ENCODE measurements around the gene TTYH2. TPM values are rescaled to one million over a fixed set of nuclear protein-coding genes. Genes with fewer than 3 reads are reported as not detected.

The TTYH2 gene
- total and polyA plus RNA-seq, 7 donors = 0.60 to 10.0 (median 4.9) TPM

DNA sequence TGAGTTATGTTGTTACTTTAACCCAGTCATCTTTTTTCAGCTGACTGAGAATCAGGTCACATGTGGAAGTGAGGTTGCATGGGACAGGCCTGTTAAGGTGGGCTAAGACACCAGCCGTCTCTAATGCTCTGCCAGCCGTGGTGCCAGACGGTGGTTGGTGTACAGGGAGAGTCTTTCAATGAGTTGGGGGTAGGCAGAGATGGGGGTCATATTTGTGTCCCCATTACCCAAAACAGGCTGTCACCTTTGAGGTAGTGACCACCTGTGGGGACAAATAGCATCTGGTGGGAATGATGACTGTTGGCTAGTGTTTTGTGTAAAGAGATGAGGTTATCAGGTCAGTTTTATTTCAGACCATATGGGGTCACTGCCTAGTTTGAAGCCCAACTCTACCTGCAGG, 8.1 kb upstream of the TTYH2 start:
- H3K4me3 ChIP-seq = no peak overlapping the region
- no peak for DNase-seq
- WGBS, 2 donors = 83 to 86% methylated on average over 3 of the region's 3 CpGs
- TF ChIP-seq CTCF (IDR thresholded peaks at IDR 0.05) (no peak), POLR2A (IDR thresholded peaks at IDR 0.05) (no peak), EP300 (IDR thresholded peaks at IDR 0.05) (no peak), POLR2AphosphoS5 (IDR thresholded peaks at IDR 0.05) (no peak)
- H3K9me3 ChIP-seq = no peaks in the 10 kb centered on the region
- intact Hi-C loops (cut with DNase I) = no loop called here
- peaks cover 5 to 55% (median 37%) of the 10 kb centered on the region in 4 donors for H3K36me3 ChIP-seq
- peaks cover 8 to 15% (median 11%) of the 10 kb centered on the region in 3 donors for H3K27me3 ChIP-seq
- H3K27ac ChIP-seq = peak overlapping the region in 1 of 4 donors; percentile 2
- peaks cover 0 to 54% (median 44%) of the 10 kb centered on the region in 4 donors for H3K4me1 ChIP-seq

GRCh38 chr17:74206332-74206818, 7.0 kb upstream of the TTYH2 start:
- intact Hi-C loops (cut with DNase I) = no loop called here
- H3K4me3 ChIP-seq = no peak overlapping the region
- H3K4me1 ChIP-seq = peaks cover 0 to 63% (median 55%) of the 10 kb centered on the region in 4 donors
- DNase-seq = no peak
- whole genome bisulfite sequencing, 2 donors = 51 to 63% methylated on average over 5 of the region's 5 CpGs
- H3K9me3 ChIP-seq = no peaks in the 10 kb centered on the region
- no peak overlapping the region for H3K27ac ChIP-seq
- TF ChIP-seq POLR2A (IDR thresholded peaks at IDR 0.05) (no peak), POLR2AphosphoS5 (IDR thresholded peaks at IDR 0.05) (no peak)
- H3K27me3 ChIP-seq = peaks cover 0 to 4% (median 3%) of the 10 kb centered on the region in 3 donors
- peaks cover 5 to 56% (median 37%) of the 10 kb centered on the region in 4 donors for H3K36me3 ChIP-seq

DNA sequence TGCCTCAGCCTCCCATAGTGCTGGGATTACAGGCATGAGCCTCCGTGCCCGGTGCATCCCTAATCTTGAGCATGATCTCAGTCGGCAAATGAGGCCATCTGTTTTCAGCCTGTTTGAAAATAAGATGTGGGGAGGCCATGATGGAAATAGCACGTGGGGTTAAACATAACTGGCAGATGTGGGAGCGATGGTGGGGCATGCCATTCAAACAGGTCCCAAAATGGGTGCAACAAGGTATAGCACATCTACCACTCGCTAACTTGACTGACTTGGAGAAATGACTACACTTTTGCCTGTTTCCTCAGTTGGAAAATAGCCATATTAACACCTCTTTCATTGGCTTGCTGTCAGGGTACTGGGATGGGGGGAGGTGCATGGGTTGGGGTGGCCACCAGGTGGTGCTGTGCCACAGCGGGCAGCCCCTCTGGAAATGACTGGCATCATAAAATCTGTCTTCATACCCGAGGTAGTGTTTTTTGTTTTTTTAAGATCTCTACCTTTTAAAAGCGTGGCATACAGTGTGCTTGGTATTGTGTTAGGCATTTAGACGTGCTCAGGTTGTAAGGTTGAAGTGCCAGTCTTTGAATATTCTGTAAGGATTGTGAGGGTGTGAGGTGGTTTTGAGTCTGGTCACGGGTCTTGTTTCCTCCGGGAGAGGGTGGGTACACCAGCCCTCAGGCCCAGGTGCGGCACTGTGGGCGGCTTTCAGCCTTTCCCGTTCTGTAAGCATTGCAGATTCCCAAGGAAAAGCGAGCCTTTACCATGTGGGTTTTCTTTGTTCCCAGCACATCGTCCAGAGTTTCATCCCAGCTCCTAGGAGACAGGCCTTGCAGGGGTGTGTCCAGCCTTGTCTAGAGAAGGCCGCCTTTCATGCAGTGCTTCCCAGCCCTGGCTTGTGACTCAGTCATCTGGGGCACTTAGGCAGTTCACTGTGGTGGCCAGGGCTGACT, 2.9 kb upstream of the TTYH2 start:
- H3K4me1 ChIP-seq = peaks cover 0 to 80% (median 68%) of the 10 kb centered on the region in 4 donors
- no peak for TF ChIP-seq POLR2A (IDR thresholded peaks at IDR 0.05)
- TF ChIP-seq EP300 (IDR thresholded peaks at IDR 0.05) = no peak
- peak; percentile 80 to 99 (median 87) for TF ChIP-seq CTCF (IDR thresholded peaks at IDR 0.05)
- peak in 2 of 4 donors; percentile 12 to 18 for TF ChIP-seq POLR2AphosphoS5 (IDR thresholded peaks at IDR 0.05)
- H3K27me3 ChIP-seq = no peaks in the 10 kb centered on the region
- WGBS, 2 donors = 52 to 58% methylated on average over 18 of the region's 18 CpGs
- H3K9me3 ChIP-seq = no peaks in the 10 kb centered on the region
- intact Hi-C loops (cut with DNase I) = loop anchor here (2.0 to 5.0 kb wide), 4 partner anchors 67 to 242 kb away; partner anchors contain the start of gene BTBD17
- peak overlapping the region in 2 of 4 donors; percentile 50 to 79 for H3K27ac ChIP-seq
- peak; percentile 84 for DNase-seq
- H3K4me3 ChIP-seq = no peak overlapping the region
- H3K36me3 ChIP-seq = peaks cover 1 to 46% (median 28%) of the 10 kb centered on the region in 4 donors

- TF ChIP-seq EP300 (IDR thresholded peaks at IDR 0.05) = no peak
- TF ChIP-seq POLR2AphosphoS5 (IDR thresholded peaks at IDR 0.05) = no peak
- TF ChIP-seq CTCF (IDR thresholded peaks at IDR 0.05) = no peak
- no peak for TF ChIP-seq POLR2A (IDR thresholded peaks at IDR 0.05)
- Histone ChIP-seq H3K9me3 (no peaks in the 10 kb centered on the region), H3K36me3 (peaks cover 0 to 39% (median 23%) of the 10 kb centered on the region in 4 donors), H3K4me1 (peaks cover 0 to 72% (median 60%) of the 10 kb centered on the region in 4 donors), H3K27ac (peak overlapping the region in 3 of 4 donors; percentile 76 to 79 (median 79)), H3K27me3 (no peaks in the 10 kb centered on the region), H3K4me3 (peak overlapping the region in 3 of 4 donors; percentile 53 to 57 (median 57))
- WGBS, 2 donors = 79% methylated on average over 14 of the region's 14 CpGs
- DNase-seq = no peak
- intact Hi-C loops (cut with DNase I) = loop anchor here (2.0 to 5.0 kb wide), 4 partner anchors 66 to 241 kb away; partner anchors contain the start of gene BTBD17
Observed at GRCh38 chr17:74211141-74211911, 2.0 kb upstream of the TTYH2 start.

Data from sigmoid colon (tissue), 7 donors.